K562 (cell line): ENCODE data around the gene KCNE1.

ENCODE experiments used
- ATF1 ChIP-seq, 2 experiments: fragments of 450-650 bp in 1 of 2; IDR thresholded peaks; 2 replicates each; pipeline ENCODE4 v1.6.1; 2016; ENCODE audit warnings: missing compliant biosample characterization in 1 of 2, missing genetic modification characterization in 1 of 2
- CTCF ChIP-seq, 3 experiments: IDR thresholded peaks in 2 of 3; conservative IDR thresholded peaks in 1 of 3; 2 replicates each; pipeline ENCODE4 v1.5.1; 2011 to 2012; ENCODE audit warnings: low read length in 3 of 3, mild to moderate bottlenecking in 3 of 3, control low read depth in 2 of 3, improper control_type of control experiment in 1 of 3, inconsistent platforms in 1 of 3, low read depth in 1 of 3, mixed read lengths in 1 of 3, moderate library complexity in 1 of 3; ENCODE audit not compliant: insufficient read depth in 2 of 3
- CTCFL ChIP-seq: IDR thresholded peaks from 2 replicates; pipeline ENCODE4 v1.6.1; 2011; ENCODE audit warnings: borderline replicate concordance, low read depth, mild to moderate bottlenecking, moderate library complexity, low read length; ENCODE audit not compliant: insufficient read depth, poor library complexity, severe bottlenecking
- FIP1L1 ChIP-seq: fragments of 200-400 bp; formaldehyde crosslinking; IDR thresholded peaks from 2 replicates; pipeline ENCODE4 v1.6.1; 2018; ENCODE audit warnings: mild to moderate bottlenecking, low read depth, low read length; ENCODE audit not compliant: poor library complexity, severe bottlenecking
- FOXK2 ChIP-seq, 2 experiments: fragments of 450-650 bp; IDR thresholded peaks in 1 of 2; conservative IDR thresholded peaks in 1 of 2; 2 replicates each; pipeline ENCODE4 v1.6.1; 2016; ENCODE audit warnings: low read depth in 2 of 2, mild to moderate bottlenecking in 1 of 2
- HOMEZ ChIP-seq: fragments of 250-450 bp; sonication (Bioruptor Pico); IDR thresholded peaks from 2 replicates; pipeline ENCODE4 v1.4.0; 2020; ENCODE audit warnings: mild to moderate bottlenecking, moderate library complexity
- NR3C1 ChIP-seq: sonication (generic); formaldehyde crosslinking; IDR thresholded peaks from 2 replicates; pipeline ENCODE4 v1.8.1; 2022; ENCODE audit warnings: missing genetic modification reagents
- PHTF2 ChIP-seq: fragments of 250-450 bp; sonication (Bioruptor Pico); IDR thresholded peaks from 2 replicates; pipeline ENCODE4 v1.5.0; 2021; ENCODE audit warnings: mild to moderate bottlenecking
- POLR2AphosphoS5 ChIP-seq: IDR thresholded peaks from 2 replicates; pipeline ENCODE4 v1.6.1; 2011; ENCODE audit warnings: mild to moderate bottlenecking, low read depth, low read length, moderate library complexity; ENCODE audit not compliant: control insufficient read depth, insufficient read depth
- RBM25 ChIP-seq: fragments of 200-400 bp; formaldehyde crosslinking; IDR thresholded peaks from 2 replicates; pipeline ENCODE4 v1.6.1; 2018; ENCODE audit warnings: low read length, low read depth, moderate library complexity; ENCODE audit not compliant: severe bottlenecking
- SIN3A ChIP-seq, 2 experiments: fragments of 150-350 bp in 1 of 2; IDR thresholded peaks; 2 replicates each; pipeline ENCODE4 v1.6.1; 2011 to 2016; ENCODE audit warnings: borderline replicate concordance in 2 of 2, low read depth in 2 of 2, low read length in 2 of 2, mild to moderate bottlenecking in 2 of 2, moderate library complexity in 2 of 2; ENCODE audit not compliant: control insufficient read depth in 1 of 2
- ZNF3 ChIP-seq: fragments of 250-450 bp; sonication (Bioruptor Pico); IDR thresholded peaks from 2 replicates; pipeline ENCODE4 v1.5.0; 2021; ENCODE audit warnings: mild to moderate bottlenecking, moderate library complexity

DNA sequence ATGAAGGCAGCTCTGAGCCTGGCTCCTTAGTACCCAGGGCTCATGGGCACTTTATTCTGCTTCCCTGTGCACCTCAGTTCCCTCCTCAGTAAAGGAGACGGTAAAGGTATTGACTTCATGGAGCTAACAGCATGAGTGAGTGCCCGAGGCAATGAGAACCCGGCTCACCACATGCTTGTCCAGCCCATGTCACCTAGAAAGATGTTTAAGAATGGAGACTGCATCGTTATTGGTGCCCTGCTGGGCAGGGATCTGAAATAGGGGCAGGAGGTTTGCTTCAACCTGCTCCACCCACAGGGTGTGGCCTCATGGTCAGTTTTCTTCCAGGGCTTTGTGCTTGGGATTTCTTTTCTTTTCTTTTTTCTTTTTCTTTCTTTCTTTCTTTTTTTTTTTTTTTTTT is 7.0 kb upstream of the KCNE1 start:
- no peak for TF ChIP-seq RBM25
- TF ChIP-seq CTCF (IDR thresholded peaks at IDR 0.05 in 2 of 3, conservative IDR thresholded peaks at IDR 0.05 in 1 of 3; ENCODE audit: insufficient read depth in 2 of 3, low read depth in 1 of 3, low read length in 3 of 3), result no peak
- TF ChIP-seq FIP1L1, result no peak
- no peak for TF ChIP-seq PHTF2 (CRISPR knock-in tag)
- TF ChIP-seq ZNF3 (CRISPR knock-in tag), result no peak
- no peak for TF ChIP-seq SIN3A (IDR thresholded peaks at IDR 0.05; ENCODE audit: borderline replicate concordance in 2 of 2, control insufficient read depth in 1 of 2, low read depth in 2 of 2, low read length in 2 of 2)
- no peak for TF ChIP-seq HOMEZ (CRISPR knock-in tag)
- TF ChIP-seq CTCFL, result no peak
- TF ChIP-seq POLR2AphosphoS5, result no peak
- no peak for TF ChIP-seq ATF1 (CRISPR knock-in tag; IDR thresholded peaks at IDR 0.05)
- no peak for TF ChIP-seq ATF1 (tag; IDR thresholded peaks at IDR 0.05)
- no peak for TF ChIP-seq FOXK2 (conservative IDR thresholded peaks at IDR 0.05 in 1 of 2, IDR thresholded peaks at IDR 0.05 in 1 of 2; ENCODE audit: low read depth in 2 of 2)
- no peak for TF ChIP-seq NR3C1 (CRISPR knock-in tag)
